H1 (cell line): Measurements from ENCODE around the gene TRPV4. TPM values are rescaled to one million over a fixed set of nuclear protein-coding genes. Genes with fewer than 3 reads are reported as not detected.

Experiments used
- CBX5 ChIP-seq: fragments of 300-800, 300-1000 bp; sonication (generic); IDR thresholded peaks from 2 replicates; pipeline ENCODE4 v1.7.1; 2016; ENCODE audit warnings: antibody characterized with exemption, low read length, low read depth
- NRF1 ChIP-seq: IDR thresholded peaks from 2 replicates; pipeline ENCODE4 v1.6.1; 2011; ENCODE audit warnings: mild to moderate bottlenecking, low read depth, low read length, improper control_type of control experiment
- RBBP5 ChIP-seq: IDR thresholded peaks from 2 replicates; pipeline ENCODE4 v1.7.1; 2012; ENCODE audit warnings: low read depth, mild to moderate bottlenecking, inconsistent platforms, low read length, moderate library complexity, borderline replicate concordance
- SIN3A ChIP-seq, 2 experiments: IDR thresholded peaks in 1 of 2; conservative IDR thresholded peaks in 1 of 2; 2 replicates each; pipeline ENCODE4 v1.6.1; 2011 to 2012; ENCODE audit warnings: low read length in 2 of 2, improper control_type of control experiment in 1 of 2, low read depth in 1 of 2, mild to moderate bottlenecking in 1 of 2
- polyA plus RNA-seq, 7 experiments: library from polyadenylated mRNA; depleted of rRNA in 3 of 7; stranded (reverse) in 5 of 7; unstranded in 2 of 7; fragments of >200 nt in 5 of 7; fragments of 200-250 nt in 2 of 7; gene quantifications; 1 replicate in 5 of 7; 2 replicates in 1 of 7; 4 replicates in 1 of 7; pipeline versions ENCODE4 v1.2.1 to v1.2.3, GENCODE V29; 2011 to 2013; ENCODE audit warnings: missing spikeins in 2 of 7, mixed read lengths in 2 of 7
- total RNA-seq: library from RNA; stranded (reverse); fragmentation: NEBNext Ultra II Directional; extraction: Animal tissue kit (Norgen Biotek cat#: 25700); gene quantifications from 2 replicates; pipeline ENCODE4 v1.2.1, GENCODE V29; 2021

TRPV4 gene
- total and polyA plus RNA-seq, 2 of the 8 experiments (the other 6 are each of a cell fraction or from before 2014, with no cell fraction given), result 2.1 to 6.2 TPM

- TF ChIP-seq CBX5 (no peak), RBBP5 (no peak), NRF1 (no peak), SIN3A (conservative IDR thresholded peaks at IDR 0.05 in 1 of 2, IDR thresholded peaks at IDR 0.05 in 1 of 2; ENCODE audit: low read depth in 1 of 2, low read length in 2 of 2) (no peak)
- TF ChIP-seq, all 59 proteins: peak for 0
Measured at GRCh38 chr12:109828754-109829511, 4.3 kb downstream of the TRPV4 start (continued).
